Measurements from ENCODE around the gene GOLIM4. TPM values are rescaled to one million over a fixed set of nuclear protein-coding genes. Genes with fewer than 3 reads are reported as not detected.
"Not testable (repeated sequence)": the region's sequence is repeated elsewhere in the genome, so short reads cannot be mapped to it uniquely, and the experiment has no call there.

The GOLIM4 gene
- polyA plus RNA-seq, 2 donors, result 5.7 to 6.9 TPM

DNA sequence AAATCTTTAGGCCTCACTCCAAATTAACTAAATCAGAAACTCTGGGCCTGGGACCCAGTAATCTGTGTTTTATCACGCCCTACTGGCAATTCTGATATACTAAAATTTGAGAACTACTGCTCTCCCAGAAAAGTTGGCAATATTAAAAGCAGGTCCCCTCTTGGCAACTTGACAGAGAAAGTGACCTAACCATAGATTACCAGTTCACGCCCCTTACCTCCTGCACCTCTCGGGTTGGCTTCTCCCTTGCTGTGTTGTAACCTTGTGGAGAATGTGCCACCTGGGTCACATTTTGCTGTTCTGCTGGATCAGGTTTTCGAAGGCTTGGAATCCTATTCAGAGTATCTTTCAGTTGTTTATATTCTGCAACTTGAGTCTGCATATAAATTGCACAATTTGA lies 59.1 kb downstream of the GOLIM4 start:
- WGBS, 2 donors, result 76 to 93% methylated on average over 4 of the region's 4 CpGs
- no peak overlapping the region for H3K4me3 ChIP-seq (ENCODE audit: low read depth in 1 of 2, low read length in 2 of 2)
- H3K9me3 ChIP-seq (ENCODE audit: control insufficient read depth in 2 of 2, insufficient read depth in 1 of 2, low read depth in 1 of 2, low read length in 1 of 2), result no peaks in the 10 kb centered on the region
- no peak overlapping the region for H3K27ac ChIP-seq (ENCODE audit: low read depth in 2 of 2, low read length in 1 of 2)
- peaks cover 3 to 5% of the 10 kb centered on the region in 2 donors for H3K36me3 ChIP-seq (ENCODE audit: control insufficient read depth in 2 of 2, insufficient read depth in 2 of 2, low read length in 1 of 2)
- no peaks in the 10 kb centered on the region for H3K27me3 ChIP-seq (ENCODE audit: control insufficient read depth in 1 of 2, insufficient read depth in 2 of 2, low read length in 2 of 2)
- no peaks in the 10 kb centered on the region for H3K4me1 ChIP-seq (ENCODE audit: control insufficient read depth in 2 of 2, insufficient read depth in 2 of 2, low read length in 1 of 2)

DNA sequence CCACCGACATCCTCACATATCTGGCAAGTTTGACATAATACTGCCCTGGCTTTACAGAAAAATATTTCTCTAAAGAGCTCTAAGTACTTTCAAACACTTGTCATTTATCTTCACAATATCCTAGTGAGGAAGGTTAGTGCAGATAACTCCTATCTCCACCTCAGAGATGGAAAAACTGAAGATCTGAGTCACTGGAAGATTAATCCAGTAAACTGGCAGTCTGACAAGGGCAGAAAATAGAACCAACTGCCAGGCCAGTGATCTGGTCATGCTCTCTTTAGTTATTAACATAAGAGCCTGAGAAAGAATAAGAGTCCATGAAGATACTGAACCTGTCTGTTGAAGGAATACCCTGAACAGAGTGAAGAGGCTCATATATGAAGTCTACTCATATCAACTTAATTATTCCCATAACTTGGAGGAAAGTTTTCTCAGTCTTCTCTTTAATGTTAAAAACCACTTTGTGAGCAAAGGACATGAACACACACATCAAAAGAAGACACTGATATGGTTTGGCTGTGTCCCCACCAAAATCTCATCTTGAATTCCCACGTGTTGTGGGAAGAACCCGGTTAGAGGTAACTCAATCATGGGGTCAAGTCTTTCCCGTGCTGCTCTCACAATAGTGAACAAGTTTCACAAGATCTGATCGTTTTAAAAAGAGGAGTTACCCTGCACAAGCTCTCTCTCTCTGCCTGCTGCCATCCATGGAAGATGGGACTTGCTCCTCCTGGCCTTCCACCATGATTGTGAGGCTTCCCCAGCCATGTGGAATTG lies 61.4 kb downstream of the GOLIM4 start:
- 85 to 86% methylated on average over 5 of the region's 5 CpGs for WGBS, 2 donors
- Histone ChIP-seq H3K9me3 (ENCODE audit: control insufficient read depth in 2 of 2, insufficient read depth in 1 of 2, low read depth in 1 of 2, low read length in 1 of 2) (no peaks in the 10 kb centered on the region), H3K4me1 (ENCODE audit: control insufficient read depth in 2 of 2, insufficient read depth in 2 of 2, low read length in 1 of 2) (no peaks in the 10 kb centered on the region), H3K27ac (ENCODE audit: low read depth in 2 of 2, low read length in 1 of 2) (no peak overlapping the region), H3K27me3 (ENCODE audit: control insufficient read depth in 1 of 2, insufficient read depth in 2 of 2, low read length in 2 of 2) (no peaks in the 10 kb centered on the region), H3K4me3 (ENCODE audit: low read depth in 1 of 2, low read length in 2 of 2) (no peak overlapping the region), H3K36me3 (ENCODE audit: control insufficient read depth in 2 of 2, insufficient read depth in 2 of 2, low read length in 1 of 2) (peaks cover 5% of the 10 kb centered on the region in 2 donors)

DNA sequence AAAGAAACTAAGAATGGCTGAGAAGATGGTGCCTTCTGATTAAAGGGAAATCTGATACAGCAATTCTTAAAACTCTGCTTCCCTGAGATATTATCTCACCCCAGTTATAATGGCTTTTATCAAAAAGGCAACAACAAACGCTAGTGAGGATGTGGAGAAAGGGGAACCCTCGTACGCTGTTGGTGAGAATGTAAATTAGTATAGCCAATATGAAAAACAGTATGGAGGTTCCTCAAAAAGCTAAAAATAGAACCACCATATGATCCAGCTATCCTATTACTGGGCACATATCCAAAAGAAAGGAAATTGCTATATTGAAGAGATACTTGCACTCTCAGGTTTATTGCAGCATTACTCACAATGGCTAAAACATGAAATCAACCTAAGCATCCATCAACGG lies 65.1 kb downstream of the GOLIM4 start:
- Histone ChIP-seq H3K4me3 (ENCODE audit: low read depth in 1 of 2, low read length in 2 of 2) (no peak overlapping the region), H3K4me1 (ENCODE audit: control insufficient read depth in 2 of 2, insufficient read depth in 2 of 2, low read length in 1 of 2) (no peaks in the 10 kb centered on the region), H3K36me3 (ENCODE audit: control insufficient read depth in 2 of 2, insufficient read depth in 2 of 2, low read length in 1 of 2) (peaks cover 5 to 11% of the 10 kb centered on the region in 2 donors), H3K27ac (ENCODE audit: low read depth in 2 of 2, low read length in 1 of 2) (no peak overlapping the region), H3K9me3 (ENCODE audit: control insufficient read depth in 2 of 2, insufficient read depth in 1 of 2, low read depth in 1 of 2, low read length in 1 of 2) (no peaks in the 10 kb centered on the region), H3K27me3 (ENCODE audit: control insufficient read depth in 1 of 2, insufficient read depth in 2 of 2, low read length in 2 of 2) (no peaks in the 10 kb centered on the region)
- WGBS, 2 donors, result 88% methylated on average over 4 of the region's 4 CpGs

DNA sequence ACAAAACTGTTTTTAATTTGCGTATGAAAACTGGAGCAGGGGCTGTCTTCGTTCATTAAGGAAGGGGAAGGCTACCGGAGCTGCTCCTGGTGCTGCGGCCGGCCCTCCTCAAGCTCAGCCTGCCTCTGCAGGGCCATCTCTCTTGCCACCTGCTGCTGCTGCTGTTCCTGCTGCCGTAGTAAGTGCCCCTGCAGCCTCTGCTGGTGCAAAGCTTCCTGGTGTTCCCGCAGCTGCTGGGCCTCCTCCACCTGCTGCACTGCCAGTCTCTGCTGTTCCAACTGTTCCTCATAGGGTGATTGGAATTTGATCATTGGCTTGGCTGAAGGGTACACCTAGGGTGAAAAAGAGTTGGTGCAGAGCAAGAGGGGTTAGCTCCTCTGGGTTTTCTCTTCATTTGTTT lies 66.0 kb downstream of the GOLIM4 start:
- Histone ChIP-seq H3K36me3 (ENCODE audit: control insufficient read depth in 2 of 2, insufficient read depth in 2 of 2, low read length in 1 of 2) (peaks cover 5 to 11% of the 10 kb centered on the region in 2 donors), H3K27me3 (ENCODE audit: control insufficient read depth in 1 of 2, insufficient read depth in 2 of 2, low read length in 2 of 2) (no peaks in the 10 kb centered on the region), H3K4me3 (ENCODE audit: low read depth in 1 of 2, low read length in 2 of 2) (no peak overlapping the region), H3K27ac (ENCODE audit: low read depth in 2 of 2, low read length in 1 of 2) (no peak overlapping the region), H3K4me1 (ENCODE audit: control insufficient read depth in 2 of 2, insufficient read depth in 2 of 2, low read length in 1 of 2) (no peaks in the 10 kb centered on the region), H3K9me3 (ENCODE audit: control insufficient read depth in 2 of 2, insufficient read depth in 1 of 2, low read depth in 1 of 2, low read length in 1 of 2) (no peaks in the 10 kb centered on the region)
- 94 to 96% methylated on average over 7 of the region's 7 CpGs for WGBS, 2 donors

DNA sequence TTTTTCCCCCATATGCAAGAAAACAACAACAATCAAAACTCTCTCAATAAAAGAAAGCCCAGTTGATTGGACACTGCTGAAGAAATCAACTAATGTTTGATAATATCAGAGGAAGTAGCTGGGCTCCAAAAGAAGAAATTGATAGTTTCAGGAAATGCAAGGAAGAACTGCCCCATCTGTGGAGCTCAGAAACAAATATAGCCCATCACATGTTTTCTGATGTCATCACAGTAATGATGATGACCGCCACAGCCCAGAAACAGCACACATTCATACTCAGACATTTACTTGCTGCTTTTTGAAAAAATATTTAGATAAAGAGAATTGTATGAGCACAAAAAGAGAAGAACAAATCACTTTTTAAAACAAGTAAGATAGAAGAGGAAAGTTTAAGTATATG lies 67.6 kb downstream of the GOLIM4 start:
- Histone ChIP-seq H3K9me3 (ENCODE audit: control insufficient read depth in 2 of 2, insufficient read depth in 1 of 2, low read depth in 1 of 2, low read length in 1 of 2) (no peaks in the 10 kb centered on the region), H3K27ac (ENCODE audit: low read depth in 2 of 2, low read length in 1 of 2) (no peak overlapping the region), H3K4me1 (ENCODE audit: control insufficient read depth in 2 of 2, insufficient read depth in 2 of 2, low read length in 1 of 2) (no peaks in the 10 kb centered on the region), H3K27me3 (ENCODE audit: control insufficient read depth in 1 of 2, insufficient read depth in 2 of 2, low read length in 2 of 2) (no peaks in the 10 kb centered on the region), H3K36me3 (ENCODE audit: control insufficient read depth in 2 of 2, insufficient read depth in 2 of 2, low read length in 1 of 2) (peaks cover 5 to 11% of the 10 kb centered on the region in 2 donors), H3K4me3 (ENCODE audit: low read depth in 1 of 2, low read length in 2 of 2) (no peak overlapping the region)
- 89 to 96% methylated on average over 1 of the region's 1 CpG for WGBS, 2 donors

DNA sequence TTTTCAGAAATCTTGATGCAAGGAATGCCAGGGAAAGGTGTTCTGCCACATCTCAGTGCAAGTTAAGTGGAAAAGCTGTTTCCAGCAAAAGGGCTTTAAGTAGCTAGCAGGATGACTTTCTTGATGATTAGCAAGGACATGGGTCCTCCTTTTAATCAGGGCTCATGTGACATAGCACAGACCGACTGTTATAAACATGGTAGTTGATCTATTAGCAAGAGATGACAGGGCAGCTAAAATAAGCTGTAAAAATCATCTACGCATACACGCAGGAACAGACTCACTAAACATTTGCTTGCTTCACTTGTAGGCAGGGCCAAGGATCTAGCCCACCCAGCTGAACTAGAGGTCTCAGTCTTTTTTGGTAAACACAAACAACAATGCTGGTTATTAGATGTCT lies 69.0 kb downstream of the GOLIM4 start:
- 90 to 93% methylated on average over 3 of the region's 3 CpGs for WGBS, 2 donors

DNA sequence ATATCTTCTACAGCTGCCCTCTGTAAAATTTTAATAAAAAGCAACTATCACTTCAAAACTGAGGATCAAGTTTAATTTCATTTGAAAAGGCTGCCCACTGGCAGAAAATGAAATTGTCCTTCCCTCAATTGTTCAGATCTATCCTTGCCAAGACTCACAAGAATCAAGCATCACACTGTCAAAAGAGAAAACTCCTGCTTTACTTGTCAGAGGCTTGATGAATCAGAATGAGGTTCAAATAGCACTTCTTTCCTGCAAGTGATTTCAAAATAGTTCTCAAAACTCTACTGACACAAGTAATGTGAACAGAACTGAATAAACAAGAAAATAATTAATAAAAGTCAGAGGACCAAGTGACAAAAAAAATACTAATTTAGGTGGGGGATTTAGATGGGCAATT lies 70.6 kb downstream of the GOLIM4 start:
- Histone ChIP-seq H3K9me3 (ENCODE audit: control insufficient read depth in 2 of 2, insufficient read depth in 1 of 2, low read depth in 1 of 2, low read length in 1 of 2) (no peaks in the 10 kb centered on the region), H3K27me3 (ENCODE audit: control insufficient read depth in 1 of 2, insufficient read depth in 2 of 2, low read length in 2 of 2) (no peaks in the 10 kb centered on the region), H3K27ac (ENCODE audit: low read depth in 2 of 2, low read length in 1 of 2) (no peak overlapping the region), H3K4me1 (ENCODE audit: control insufficient read depth in 2 of 2, insufficient read depth in 2 of 2, low read length in 1 of 2) (no peaks in the 10 kb centered on the region), H3K36me3 (ENCODE audit: control insufficient read depth in 2 of 2, insufficient read depth in 2 of 2, low read length in 1 of 2) (peaks cover 3 to 5% of the 10 kb centered on the region in 2 donors), H3K4me3 (ENCODE audit: low read depth in 1 of 2, low read length in 2 of 2) (no peak overlapping the region)

More for the DNA sequence above, 69.0 kb downstream of the GOLIM4 start:
- Histone ChIP-seq H3K27me3 (ENCODE audit: control insufficient read depth in 1 of 2, insufficient read depth in 2 of 2, low read length in 2 of 2) (no peaks in the 10 kb centered on the region), H3K4me1 (ENCODE audit: control insufficient read depth in 2 of 2, insufficient read depth in 2 of 2, low read length in 1 of 2) (no peaks in the 10 kb centered on the region), H3K36me3 (ENCODE audit: control insufficient read depth in 2 of 2, insufficient read depth in 2 of 2, low read length in 1 of 2) (peaks cover 3 to 5% of the 10 kb centered on the region in 2 donors), H3K9me3 (ENCODE audit: control insufficient read depth in 2 of 2, insufficient read depth in 1 of 2, low read depth in 1 of 2, low read length in 1 of 2) (no peaks in the 10 kb centered on the region), H3K4me3 (ENCODE audit: low read depth in 1 of 2, low read length in 2 of 2) (no peak overlapping the region), H3K27ac (ENCODE audit: low read depth in 2 of 2, low read length in 1 of 2) (no peak overlapping the region)

DNA sequence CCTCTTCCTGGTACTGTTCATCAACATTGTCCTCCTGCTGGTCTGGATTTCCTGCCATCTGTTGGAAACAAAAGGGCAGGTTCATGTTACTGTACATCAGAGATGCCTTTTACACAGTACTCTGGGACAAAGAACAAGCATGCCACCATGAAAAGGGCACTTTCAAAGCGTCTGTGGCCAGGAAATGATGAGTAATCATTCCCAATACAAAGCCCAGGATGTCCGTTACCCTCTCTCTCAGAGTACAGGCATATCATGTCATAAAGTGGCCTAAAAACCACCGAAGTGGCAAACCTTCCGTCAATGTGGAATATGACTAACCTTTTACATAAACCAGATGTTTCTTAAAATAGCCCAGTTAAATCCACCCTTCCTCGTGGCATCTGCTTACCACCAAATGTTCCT lies 71.2 kb downstream of the GOLIM4 start:
- H3K27me3 ChIP-seq (ENCODE audit: control insufficient read depth in 1 of 2, insufficient read depth in 2 of 2, low read length in 2 of 2), result no peaks in the 10 kb centered on the region
- no peaks in the 10 kb centered on the region for H3K9me3 ChIP-seq (ENCODE audit: control insufficient read depth in 2 of 2, insufficient read depth in 1 of 2, low read depth in 1 of 2, low read length in 1 of 2)
- no peak overlapping the region for H3K4me3 ChIP-seq (ENCODE audit: low read depth in 1 of 2, low read length in 2 of 2)
- peaks cover 0 to 5% of the 10 kb centered on the region in 2 donors for H3K36me3 ChIP-seq (ENCODE audit: control insufficient read depth in 2 of 2, insufficient read depth in 2 of 2, low read length in 1 of 2)
- 50 to 55% methylated on average over 5 of the region's 5 CpGs for WGBS, 2 donors
- H3K4me1 ChIP-seq (ENCODE audit: control insufficient read depth in 2 of 2, insufficient read depth in 2 of 2, low read length in 1 of 2), result no peaks in the 10 kb centered on the region
- H3K27ac ChIP-seq (ENCODE audit: low read depth in 2 of 2, low read length in 1 of 2), result no peak overlapping the region

DNA sequence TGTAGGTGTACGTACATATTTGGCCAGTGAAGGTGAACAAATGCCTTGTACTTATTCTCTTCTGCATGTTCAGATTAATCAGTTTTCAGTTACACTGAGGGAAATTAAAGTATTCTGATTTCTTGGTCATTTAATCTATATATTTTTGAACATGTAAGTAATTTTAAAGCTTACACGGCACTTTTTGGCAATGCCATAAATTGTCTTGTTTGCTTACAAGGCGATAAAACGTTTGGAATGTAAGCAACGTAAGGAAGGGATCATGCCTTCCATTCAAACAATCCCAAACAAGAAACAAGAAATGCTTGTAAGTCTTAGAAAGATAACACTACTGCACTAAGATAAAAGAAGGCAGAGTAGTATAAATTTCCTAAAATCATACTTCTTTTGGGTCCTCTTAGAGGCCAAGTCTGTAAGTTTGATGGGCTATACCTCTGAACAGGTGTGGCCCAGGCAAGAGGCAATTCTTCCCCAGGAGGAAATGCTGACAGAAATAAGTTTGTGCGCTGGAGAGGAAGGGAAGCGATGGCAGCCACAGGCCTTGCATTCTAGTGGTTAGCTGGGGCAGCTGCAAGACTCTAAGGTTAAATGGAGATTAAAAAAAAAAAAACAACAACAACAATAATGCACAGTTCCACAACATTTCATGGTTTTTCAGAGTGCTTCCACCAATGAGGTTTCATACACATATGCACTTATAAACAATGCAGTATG lies 73.8 kb downstream of the GOLIM4 start:
- H3K36me3 ChIP-seq (ENCODE audit: control insufficient read depth in 2 of 2, insufficient read depth in 2 of 2, low read length in 1 of 2), result peaks cover 0 to 4% of the 10 kb centered on the region in 2 donors

DNA sequence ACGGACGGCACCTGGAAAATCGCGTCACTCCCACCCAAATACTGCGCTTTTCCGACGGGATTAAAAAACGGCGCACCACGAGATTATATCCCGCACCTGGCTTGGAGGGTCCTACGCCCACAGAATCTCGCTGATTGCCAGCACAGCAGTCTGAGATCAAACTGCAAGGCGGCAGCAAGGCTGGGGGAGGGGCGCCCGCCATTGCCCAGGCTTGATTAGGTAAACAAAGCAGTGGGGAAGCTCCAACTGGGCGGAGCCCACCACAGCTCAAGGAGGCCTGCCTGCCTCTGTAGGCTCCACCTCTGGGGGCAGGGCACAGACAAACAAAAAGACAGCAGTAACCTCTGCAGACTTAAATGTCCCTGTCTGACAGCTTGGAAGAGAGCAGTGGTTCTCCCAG lies 84.4 kb downstream of the GOLIM4 start:
- not testable (repeated sequence) for H3K27me3 ChIP-seq (ENCODE audit: control insufficient read depth in 1 of 2, insufficient read depth in 2 of 2, low read length in 2 of 2)
- WGBS, 2 donors, result 90 to 93% methylated on average over 13 to 17 of the region's 17 CpGs

More for the DNA sequence above, 73.8 kb downstream of the GOLIM4 start:
- Histone ChIP-seq H3K27ac (ENCODE audit: low read depth in 2 of 2, low read length in 1 of 2) (no peak overlapping the region), H3K4me3 (ENCODE audit: low read depth in 1 of 2, low read length in 2 of 2) (no peak overlapping the region), H3K4me1 (ENCODE audit: control insufficient read depth in 2 of 2, insufficient read depth in 2 of 2, low read length in 1 of 2) (no peaks in the 10 kb centered on the region), H3K27me3 (ENCODE audit: control insufficient read depth in 1 of 2, insufficient read depth in 2 of 2, low read length in 2 of 2) (no peaks in the 10 kb centered on the region), H3K9me3 (ENCODE audit: control insufficient read depth in 2 of 2, insufficient read depth in 1 of 2, low read depth in 1 of 2, low read length in 1 of 2) (no peaks in the 10 kb centered on the region)
- 85 to 86% methylated on average over 7 of the region's 7 CpGs for WGBS, 2 donors

More for the DNA sequence above, 84.4 kb downstream of the GOLIM4 start:
- not testable (repeated sequence) for H3K27ac ChIP-seq (ENCODE audit: low read depth in 2 of 2, low read length in 1 of 2); H3K4me1 ChIP-seq (ENCODE audit: control insufficient read depth in 2 of 2, insufficient read depth in 2 of 2, low read length in 1 of 2); H3K36me3 ChIP-seq (ENCODE audit: control insufficient read depth in 2 of 2, insufficient read depth in 2 of 2, low read length in 1 of 2); H3K9me3 ChIP-seq (ENCODE audit: control insufficient read depth in 2 of 2, insufficient read depth in 1 of 2, low read depth in 1 of 2, low read length in 1 of 2); H3K4me3 ChIP-seq (ENCODE audit: low read depth in 1 of 2, low read length in 2 of 2)

Measured in esophagus (tissue), 2 donors.